ENCODE results near the gene NOC2L. TPM values are rescaled to one million over a fixed set of nuclear protein-coding genes. Genes with fewer than 3 reads are reported as not detected.
A peak's percentile ranks its signal among the peaks of the same experiment; 100 is the strongest.
"Not testable (repeated sequence)": the region's sequence is repeated elsewhere in the genome, so short reads cannot be mapped to it uniquely, and the experiment has no call there.

The NOC2L gene
- total and polyA plus RNA-seq, 2 donors from 2014 or later = 42.4 to 65.5 TPM

DNA sequence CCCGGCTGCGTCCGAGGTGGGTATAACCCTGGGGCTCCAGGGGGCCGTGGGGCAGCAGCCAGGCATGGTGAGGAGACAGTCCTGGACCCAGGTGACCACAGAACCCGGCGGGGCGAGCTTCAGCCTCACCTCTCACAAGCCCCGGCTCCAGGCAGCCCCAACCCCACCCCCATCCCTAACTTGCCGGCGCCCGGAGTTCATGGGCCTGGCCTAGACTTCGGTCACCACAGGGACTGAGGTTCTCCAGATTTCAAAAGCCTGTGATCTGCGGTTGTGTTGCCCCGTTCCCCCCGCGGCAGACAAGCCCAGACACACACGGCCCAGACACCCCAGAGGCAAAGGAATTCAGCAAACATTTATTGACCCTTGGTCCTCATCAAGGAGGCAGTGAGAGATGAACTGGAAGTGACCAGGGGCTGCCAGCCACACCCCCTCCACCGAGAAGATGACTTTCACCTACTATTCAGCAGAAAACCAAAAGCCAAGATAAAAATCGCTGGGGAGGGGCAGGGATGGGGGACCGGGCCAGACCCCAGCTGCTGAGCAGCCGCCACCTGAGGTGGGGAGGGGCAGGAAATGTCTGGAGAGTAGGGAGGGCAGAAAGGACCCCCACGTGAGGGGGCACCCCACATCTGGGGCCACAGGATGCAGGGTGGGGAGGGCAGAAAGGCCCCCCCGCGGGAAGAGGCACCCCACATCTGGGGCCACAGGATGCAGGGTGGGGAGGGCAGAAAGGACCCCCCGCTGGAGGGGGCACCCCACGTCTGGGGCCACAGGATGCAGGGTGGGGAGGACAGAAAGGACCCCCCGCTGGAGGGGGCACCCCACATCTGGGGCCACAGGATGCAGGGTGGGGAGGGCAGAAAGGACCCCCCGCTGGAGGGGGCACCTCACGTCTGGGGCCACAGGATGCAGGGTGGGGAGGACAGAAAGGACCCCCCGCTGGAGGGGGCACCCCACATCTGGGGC lies 36.9 kb upstream of the NOC2L start:
- H3K27me3 ChIP-seq (ENCODE audit: control insufficient read depth, insufficient read depth, low read length) = no peaks in the 10 kb centered on the region
- H3K4me1 ChIP-seq (ENCODE audit: control insufficient read depth in 2 of 3, insufficient read depth in 2 of 3, low read depth in 1 of 3, low read length in 3 of 3) = peaks cover 0 to 6% (median 0%) of the 10 kb centered on the region in 3 donors
- intact Hi-C loops (cut with DNase I) = no loop called here
- no peaks in the 10 kb centered on the region for H3K36me3 ChIP-seq (ENCODE audit: control insufficient read depth in 2 of 3, insufficient read depth in 3 of 3, low read length in 3 of 3)
- H3K4me3 ChIP-seq (ENCODE audit: low read length in 3 of 3) = no peak overlapping the region
- FAIRE-seq (no peak), DNase-seq (peak in 2 of 5 donors; percentile 53 to 70)
- TF ChIP-seq, protein P1, sequence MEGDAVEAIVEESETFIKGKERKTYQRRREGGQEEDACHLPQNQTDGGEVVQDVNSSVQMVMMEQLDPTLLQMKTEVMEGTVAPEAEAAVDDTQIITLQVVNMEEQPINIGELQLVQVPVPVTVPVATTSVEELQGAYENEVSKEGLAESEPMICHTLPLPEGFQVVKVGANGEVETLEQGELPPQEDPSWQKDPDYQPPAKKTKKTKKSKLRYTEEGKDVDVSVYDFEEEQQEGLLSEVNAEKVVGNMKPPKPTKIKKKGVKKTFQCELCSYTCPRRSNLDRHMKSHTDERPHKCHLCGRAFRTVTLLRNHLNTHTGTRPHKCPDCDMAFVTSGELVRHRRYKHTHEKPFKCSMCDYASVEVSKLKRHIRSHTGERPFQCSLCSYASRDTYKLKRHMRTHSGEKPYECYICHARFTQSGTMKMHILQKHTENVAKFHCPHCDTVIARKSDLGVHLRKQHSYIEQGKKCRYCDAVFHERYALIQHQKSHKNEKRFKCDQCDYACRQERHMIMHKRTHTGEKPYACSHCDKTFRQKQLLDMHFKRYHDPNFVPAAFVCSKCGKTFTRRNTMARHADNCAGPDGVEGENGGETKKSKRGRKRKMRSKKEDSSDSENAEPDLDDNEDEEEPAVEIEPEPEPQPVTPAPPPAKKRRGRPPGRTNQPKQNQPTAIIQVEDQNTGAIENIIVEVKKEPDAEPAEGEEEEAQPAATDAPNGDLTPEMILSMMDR (IDR thresholded peaks at IDR 0.05; ENCODE audit: borderline replicate concordance, extremely low read depth, insufficient read depth) = no peak
- H3K27ac ChIP-seq (ENCODE audit: low read depth in 2 of 2, low read length in 2 of 2) = no peak overlapping the region
- H3K9ac ChIP-seq (ENCODE audit: low read length in 3 of 3) = no peak overlapping the region
- H3K9me3 ChIP-seq (ENCODE audit: control insufficient read depth in 2 of 3, insufficient read depth in 1 of 3, low read length in 3 of 3) = peaks cover 0 to 4% (median 0%) of the 10 kb centered on the region in 3 donors

DNA sequence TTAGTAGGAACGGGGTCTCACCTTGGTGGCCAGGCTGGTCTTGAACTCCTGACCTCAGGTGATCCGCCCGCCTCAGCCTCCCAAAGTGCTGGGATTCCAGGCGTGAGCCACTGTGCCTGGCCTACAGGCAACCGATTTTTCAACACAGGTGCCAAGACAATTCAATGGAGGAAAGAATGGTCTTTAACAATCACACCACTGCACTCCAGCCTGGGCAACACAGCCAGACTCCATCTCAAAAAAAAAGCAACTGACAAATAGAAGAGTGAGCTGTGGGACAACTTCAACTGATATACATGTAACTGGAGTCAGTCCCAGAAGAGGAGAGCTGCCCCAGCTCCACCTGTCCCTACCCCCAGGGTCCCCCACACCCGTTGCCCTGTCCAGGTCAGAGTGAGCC lies 35.5 kb upstream of the NOC2L start:
- H3K4me3 ChIP-seq (ENCODE audit: low read length in 3 of 3); H3K4me1 ChIP-seq (ENCODE audit: control insufficient read depth in 2 of 3, insufficient read depth in 2 of 3, low read depth in 1 of 3, low read length in 3 of 3); intact Hi-C loops (cut with DNase I); H3K36me3 ChIP-seq (ENCODE audit: control insufficient read depth in 2 of 3, insufficient read depth in 3 of 3, low read length in 3 of 3); H3K9ac ChIP-seq (ENCODE audit: low read length in 3 of 3); H3K27me3 ChIP-seq (ENCODE audit: control insufficient read depth, insufficient read depth, low read length); FAIRE-seq; H3K27ac ChIP-seq (ENCODE audit: low read depth in 2 of 2, low read length in 2 of 2); H3K9me3 ChIP-seq (ENCODE audit: control insufficient read depth in 2 of 3, insufficient read depth in 1 of 3, low read length in 3 of 3): not testable (repeated sequence)
- peak in 2 of 5 donors; percentile 29 to 32 for DNase-seq

DNA sequence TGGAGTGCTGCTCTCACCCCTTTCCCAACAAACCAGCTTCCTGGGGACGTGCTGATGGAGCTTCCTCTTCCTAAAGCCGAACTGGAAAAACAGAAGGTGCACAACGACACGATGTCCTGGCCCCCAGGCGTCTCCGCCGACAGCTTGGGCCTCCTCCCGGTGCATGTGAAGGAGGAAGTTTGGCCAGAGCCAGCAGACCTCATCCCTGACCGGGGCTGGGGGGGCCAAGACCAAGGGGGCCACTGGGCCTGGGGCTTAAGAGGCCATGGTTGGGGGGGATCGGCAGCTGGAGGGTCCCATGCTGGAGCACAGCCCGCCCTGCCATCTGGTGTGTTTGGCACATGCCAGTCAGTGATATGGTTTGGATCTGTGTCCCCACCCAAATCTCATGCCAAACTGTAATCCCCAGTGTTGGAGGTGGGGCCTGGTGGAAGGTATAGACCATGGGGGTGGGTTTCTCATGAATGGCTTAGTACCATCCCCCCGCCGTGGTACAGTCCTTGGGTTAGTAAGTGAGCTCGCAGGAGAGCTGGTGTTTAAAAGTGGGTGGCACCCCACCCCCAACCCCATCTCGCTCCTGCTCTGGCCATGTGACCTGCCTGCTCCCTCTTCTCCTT lies 34.4 kb upstream of the NOC2L start:
- Histone ChIP-seq H3K4me3 (ENCODE audit: low read length in 3 of 3) (no peak overlapping the region), H3K9me3 (ENCODE audit: control insufficient read depth in 2 of 3, insufficient read depth in 1 of 3, low read length in 3 of 3) (peaks cover 0 to 4% (median 0%) of the 10 kb centered on the region in 3 donors), H3K27ac (ENCODE audit: low read depth in 2 of 2, low read length in 2 of 2) (no peak overlapping the region), H3K36me3 (ENCODE audit: control insufficient read depth in 2 of 3, insufficient read depth in 3 of 3, low read length in 3 of 3) (no peaks in the 10 kb centered on the region), H3K4me1 (ENCODE audit: control insufficient read depth in 2 of 3, insufficient read depth in 2 of 3, low read depth in 1 of 3, low read length in 3 of 3) (peaks cover 0 to 2% (median 0%) of the 10 kb centered on the region in 3 donors), H3K27me3 (ENCODE audit: control insufficient read depth, insufficient read depth, low read length) (no peaks in the 10 kb centered on the region), H3K9ac (ENCODE audit: low read length in 3 of 3) (no peak overlapping the region)
- FAIRE-seq (no peak), DNase-seq (peak in 1 of 5 donors; percentile 68)
- TF ChIP-seq, protein P1 (IDR thresholded peaks at IDR 0.05; ENCODE audit: borderline replicate concordance, extremely low read depth, insufficient read depth) = no peak
- intact Hi-C loops (cut with DNase I) = no loop called here

DNA sequence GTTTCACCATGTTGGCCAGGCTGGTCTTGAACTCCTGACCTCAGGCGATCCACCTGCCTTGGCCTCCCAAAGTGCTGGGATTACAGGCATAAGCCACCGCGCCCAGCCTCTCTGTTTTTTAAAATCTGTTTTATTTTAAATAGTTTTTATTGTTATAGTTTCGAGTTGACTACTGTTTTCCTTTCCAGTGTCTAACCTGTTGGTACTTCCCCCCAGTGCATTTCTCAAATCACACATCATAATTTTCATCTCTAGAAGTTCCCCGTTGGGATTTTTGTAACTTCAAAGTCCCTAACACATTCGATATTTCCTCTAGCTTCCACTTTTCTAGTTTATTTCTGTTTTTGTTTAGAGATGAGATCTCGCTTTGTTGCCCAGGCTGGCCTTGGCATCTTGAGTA lies 33.3 kb upstream of the NOC2L start:
- no peak for DNase-seq
- TF ChIP-seq, protein P1 (IDR thresholded peaks at IDR 0.05; ENCODE audit: borderline replicate concordance, extremely low read depth, insufficient read depth) = no peak
- H3K4me1 ChIP-seq (ENCODE audit: control insufficient read depth in 2 of 3, insufficient read depth in 2 of 3, low read depth in 1 of 3, low read length in 3 of 3) = no peaks in the 10 kb centered on the region
- H3K27me3 ChIP-seq (ENCODE audit: control insufficient read depth, insufficient read depth, low read length) = no peaks in the 10 kb centered on the region
- no peak overlapping the region for H3K27ac ChIP-seq (ENCODE audit: low read depth in 2 of 2, low read length in 2 of 2)
- H3K4me3 ChIP-seq (ENCODE audit: low read length in 3 of 3) = no peak overlapping the region
- H3K36me3 ChIP-seq (ENCODE audit: control insufficient read depth in 2 of 3, insufficient read depth in 3 of 3, low read length in 3 of 3) = no peaks in the 10 kb centered on the region
- H3K9ac ChIP-seq (ENCODE audit: low read length in 3 of 3) = no peak overlapping the region
- H3K9me3 ChIP-seq (ENCODE audit: control insufficient read depth in 2 of 3, insufficient read depth in 1 of 3, low read length in 3 of 3) = peaks cover 0 to 4% (median 0%) of the 10 kb centered on the region in 3 donors
- FAIRE-seq = no peak
- intact Hi-C loops (cut with DNase I) = no loop called here
